Lower leg skin (tissue), 4 donors: Measurements from ENCODE around the gene KIT. TPM values are rescaled to one million over a fixed set of nuclear protein-coding genes. Genes with fewer than 3 reads are reported as not detected.

Experiments
- DNase-seq, 2 donors: peaks; one replicate each; pipeline ENCODE4 v3.0.0-alpha.2; 2019; ENCODE audit warnings: low spot score in 2 of 2
- H3K4me3 ChIP-seq: fragments of 200-600 bp; sonication (generic); 2 replicates; pipeline ENCODE4 v1.5.1; 2017; ENCODE audit warnings: mild to moderate bottlenecking, low read depth; ENCODE audit not compliant: poor library complexity, severe bottlenecking
- CTCF ChIP-seq, 3 donors: fragments of 450-650 bp; IDR thresholded peaks; one replicate each; pipeline ENCODE4 v1.5.1; 2016; ENCODE audit warnings: antibody characterized with exemption in 3 of 3, mild to moderate bottlenecking in 3 of 3, moderate library complexity in 2 of 3
- POLR2A ChIP-seq, 2 donors: fragments of 450-650 bp; IDR thresholded peaks; one replicate each; pipeline ENCODE4 v1.6.1; 2016 to 2017; ENCODE audit warnings: antibody characterized with exemption in 2 of 2, mild to moderate bottlenecking in 1 of 2, moderate library complexity in 1 of 2
- WGBS, 2 donors: methylation state at CpG; one replicate each; pipeline ENCODE4 v1.1.5; 2018; 5-methylcytosine and 5-hydroxymethylcytosine counted together
- intact Hi-C: fragments of 100-400 bp; cut with DNase I; formaldehyde crosslinking; loops from one replicate; pipeline ENCODE4 v1.15.0; 2023; ENCODE audit warnings: low total_unique reads
- total RNA-seq, 4 donors: library from RNA; depleted of rRNA; stranded (reverse); fragments of >200 nt; gene quantifications; one replicate each; pipeline ENCODE4 v1.1.0, GENCODE V29; 2016

KIT gene
- total RNA-seq, 4 donors from 2014 or later = 26.1 to 54.7 (median 36.2) TPM

DNA sequence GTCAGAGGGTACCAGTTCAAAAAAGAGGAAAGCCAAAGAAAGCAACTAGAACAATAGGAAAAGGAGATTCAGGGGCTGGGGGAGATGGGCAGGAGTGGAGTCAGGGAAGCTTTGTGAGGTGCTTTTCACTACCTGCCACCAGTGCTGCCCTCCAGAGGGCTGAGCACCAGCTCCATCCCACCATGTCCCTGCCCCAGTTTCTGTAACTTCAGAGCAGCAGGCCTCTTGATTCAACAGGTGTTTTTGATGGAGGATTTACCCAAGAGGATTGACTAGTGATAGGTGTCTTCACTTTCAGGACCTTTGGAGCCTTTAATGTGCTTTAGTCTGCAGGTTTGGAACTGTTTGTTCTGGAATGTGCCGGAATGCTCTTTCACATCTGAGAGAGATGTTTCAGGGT lies 12.1 kb downstream of the KIT start:
- H3K4me3 ChIP-seq = no peak overlapping the region
- intact Hi-C loops = no loop called here
- TF ChIP-seq CTCF (IDR thresholded peaks at IDR 0.05) (no peak), POLR2A (IDR thresholded peaks at IDR 0.05) (no peak)
- no peak for DNase-seq
- WGBS, 2 donors = 95 to 100% methylated on average over 1 of the region's 1 CpG

GRCh38 chr4:54675721-54676461 lies 18.1 kb downstream of the KIT start:
- H3K4me3 ChIP-seq = no peak overlapping the region
- intact Hi-C loops = no loop called here
- no peak for DNase-seq
- no peak for TF ChIP-seq POLR2A (IDR thresholded peaks at IDR 0.05)
- TF ChIP-seq CTCF (IDR thresholded peaks at IDR 0.05) = no peak
- WGBS, 2 donors = 82 to 83% methylated on average over 12 of the region's 12 CpGs

- no peak for TF ChIP-seq POLR2A (IDR thresholded peaks at IDR 0.05)
- no peak for TF ChIP-seq CTCF (IDR thresholded peaks at IDR 0.05)
- intact Hi-C loops = no loop called here
- 80 to 96% methylated on average over 5 of the region's 5 CpGs for WGBS, 2 donors
- no peak overlapping the region for H3K4me3 ChIP-seq
- no peak for DNase-seq
Measured at GRCh38 chr4:54676658-54677057, 18.9 kb downstream of the KIT start.

- TF ChIP-seq POLR2A (IDR thresholded peaks at IDR 0.05) = no peak
- TF ChIP-seq CTCF (IDR thresholded peaks at IDR 0.05) = no peak
- 85 to 86% methylated on average over 3 of the region's 3 CpGs for WGBS, 2 donors
- no peak for DNase-seq
- no peak overlapping the region for H3K4me3 ChIP-seq
- intact Hi-C loops = no loop called here
Measured at GRCh38 chr4:54677416-54677815, 19.7 kb downstream of the KIT start.

GRCh38 chr4:54677853-54678650 lies 20.3 kb downstream of the KIT start:
- no peak overlapping the region for H3K4me3 ChIP-seq
- 79 to 85% methylated on average over 7 of the region's 7 CpGs for WGBS, 2 donors
- TF ChIP-seq POLR2A (IDR thresholded peaks at IDR 0.05) (no peak), CTCF (IDR thresholded peaks at IDR 0.05) (no peak)
- no peak for DNase-seq
- intact Hi-C loops = no loop called here
